HG03460 (cell line): Measurements from ENCODE around the gene RPSA.
"Not testable (repeated sequence)": the region's sequence is repeated elsewhere in the genome, so short reads cannot be mapped to it uniquely, and the experiment has no call there.

Experiments
- ATAC-seq: cut with Tn5 transposase; IDR thresholded peaks from one replicate; pipeline ENCODE4 v1.9.1; 2021; ENCODE audit not compliant: unreplicated experiment

RPSA gene

GRCh38 chr3:39388153-39388552 is 18.4 kb upstream of the RPSA start:
- ATAC-seq, result no peak

GRCh38 chr3:39388741-39389248 is 17.7 kb upstream of the RPSA start:
- peak; percentile 79 for ATAC-seq

- no peak for ATAC-seq
Observed at GRCh38 chr3:39390181-39390580, 16.3 kb upstream of the RPSA start.

GRCh38 chr3:39396690-39397089 is 9.8 kb upstream of the RPSA start:
- no peak for ATAC-seq

- no peak for ATAC-seq
Observed at GRCh38 chr3:39398700-39399099, 7.8 kb upstream of the RPSA start.

GRCh38 chr3:39401983-39402382 is 4.5 kb upstream of the RPSA start:
- no peak for ATAC-seq

GRCh38 chr3:39404943-39405686 is 1.4 kb upstream of the RPSA start:
- ATAC-seq, result no peak

- ATAC-seq, result no peak
Observed at GRCh38 chr3:39405687-39406367, 693 bp upstream of the RPSA start.

GRCh38 chr3:39407259-39407629 is 724 bp downstream of the RPSA start:
- ATAC-seq, result no peak

- ATAC-seq, result no peak
Observed at GRCh38 chr3:39407773-39408492, 1.4 kb downstream of the RPSA start.

- ATAC-seq, result no peak
Observed at GRCh38 chr3:39408493-39409372, 2.2 kb downstream of the RPSA start.

GRCh38 chr3:39409514-39410136 is 3.1 kb downstream of the RPSA start:
- no peak for ATAC-seq

GRCh38 chr3:39410893-39411292 is 4.4 kb downstream of the RPSA start:
- no peak for ATAC-seq

GRCh38 chr3:39412668-39413260 is 6.2 kb downstream of the RPSA start:
- ATAC-seq, result no peak

GRCh38 chr3:39413691-39414420 is 7.3 kb downstream of the RPSA start:
- ATAC-seq, result no peak

- ATAC-seq, result no peak
Observed at GRCh38 chr3:39414421-39414907, 7.9 kb downstream of the RPSA start.

- not testable (repeated sequence) for ATAC-seq
Observed at GRCh38 chr3:39415302-39415701, 8.8 kb downstream of the RPSA start.

- no peak for ATAC-seq
Observed at GRCh38 chr3:39415983-39416382, 9.5 kb downstream of the RPSA start.

GRCh38 chr3:39416998-39417397 is 10.5 kb downstream of the RPSA start:
- ATAC-seq, result not testable (repeated sequence)
